NCI-H1417 treated with DMSO at 0.1 percent for 48 hours (cell line): Measurements from ENCODE around the gene YEATS2.
A peak's percentile ranks its signal among the peaks of the same experiment; 100 is the strongest.
"Not testable (repeated sequence)": the region's sequence is repeated elsewhere in the genome, so short reads cannot be mapped to it uniquely, and the experiment has no call there.

Experiments
- DNase-seq: peaks from one replicate; lab custom pipeline; 2025; lab: John Stamatoyannopoulos, UW

Gene YEATS2

GRCh38 chr3:183776451-183776850, 78.9 kb downstream of the YEATS2 start:
- DNase-seq = not testable (repeated sequence)

DNA sequence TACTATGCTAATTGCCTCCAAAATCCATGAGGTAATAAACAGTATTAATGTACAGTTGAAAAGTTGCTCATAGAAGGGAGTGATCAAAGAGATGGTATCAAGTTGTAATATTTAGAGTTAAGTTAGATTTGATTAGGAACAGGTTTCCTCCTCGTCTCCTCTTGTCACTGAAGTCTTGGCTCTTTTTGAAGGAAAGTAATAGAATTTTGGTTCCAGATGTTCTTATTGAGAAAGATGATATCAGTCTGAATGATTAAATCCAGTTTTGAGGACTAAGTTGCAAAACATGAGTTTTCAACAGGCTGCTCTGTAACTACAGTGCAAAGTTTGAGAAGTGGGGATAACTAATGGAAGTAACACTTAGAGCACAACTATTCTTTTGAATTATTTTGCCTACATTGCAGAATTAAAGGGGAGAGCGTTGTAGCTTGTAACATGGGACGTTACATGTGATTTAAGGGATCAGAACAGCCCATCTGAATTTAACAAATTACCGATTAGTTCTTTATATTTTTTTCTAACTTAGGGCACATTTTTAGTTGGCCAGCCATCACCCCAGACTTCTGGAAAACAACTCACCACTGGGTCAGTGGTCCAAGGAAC, 79.5 kb downstream of the YEATS2 start:
- no peak for DNase-seq

DNA sequence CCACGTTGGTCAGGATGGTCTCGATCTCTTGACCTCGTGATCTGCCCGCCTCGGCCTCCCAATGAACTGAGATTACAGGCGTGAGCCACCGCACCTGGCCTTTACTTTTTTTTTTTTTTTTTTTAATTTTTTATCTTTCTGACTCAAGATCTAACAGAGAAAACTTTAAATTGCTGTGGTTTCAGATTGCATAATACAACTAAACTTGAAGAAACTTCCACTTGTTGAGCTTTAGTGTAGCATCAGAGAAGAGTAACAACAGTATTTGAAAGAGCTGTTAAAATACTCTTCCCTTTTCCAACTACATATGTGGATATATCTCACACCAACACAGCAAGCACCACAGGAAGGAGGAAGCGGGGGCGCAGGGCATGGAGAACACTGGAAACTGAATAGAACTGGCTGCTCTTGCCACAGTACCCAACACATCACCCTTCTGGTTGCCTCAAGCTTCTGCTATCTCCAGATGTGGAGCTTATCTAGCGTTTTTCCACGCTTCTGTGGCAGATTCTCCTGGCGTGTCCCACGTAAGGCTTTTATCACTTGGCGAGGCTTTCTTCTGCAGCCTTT, 82.4 kb downstream of the YEATS2 start:
- no peak for DNase-seq

DNA sequence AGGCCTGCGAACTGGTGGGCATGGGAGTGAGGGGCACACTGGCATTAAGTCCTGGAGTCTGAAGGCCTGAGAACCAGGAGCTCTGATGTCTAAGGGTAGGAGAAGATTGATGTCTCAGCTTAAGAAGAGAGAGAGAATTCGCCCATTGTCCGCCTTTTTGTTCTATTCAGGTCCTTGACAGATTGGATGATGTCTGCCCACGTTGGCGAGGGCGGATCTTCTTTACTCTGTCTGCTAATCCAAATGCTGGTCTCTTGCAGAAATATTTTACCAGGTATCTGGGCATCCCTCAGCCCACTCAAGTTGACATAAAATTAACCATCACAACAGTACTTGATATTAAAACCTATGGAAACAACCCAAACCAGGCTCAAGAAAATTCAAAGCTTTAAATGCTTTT, 83.6 kb downstream of the YEATS2 start:
- DNase-seq = no peak

DNA sequence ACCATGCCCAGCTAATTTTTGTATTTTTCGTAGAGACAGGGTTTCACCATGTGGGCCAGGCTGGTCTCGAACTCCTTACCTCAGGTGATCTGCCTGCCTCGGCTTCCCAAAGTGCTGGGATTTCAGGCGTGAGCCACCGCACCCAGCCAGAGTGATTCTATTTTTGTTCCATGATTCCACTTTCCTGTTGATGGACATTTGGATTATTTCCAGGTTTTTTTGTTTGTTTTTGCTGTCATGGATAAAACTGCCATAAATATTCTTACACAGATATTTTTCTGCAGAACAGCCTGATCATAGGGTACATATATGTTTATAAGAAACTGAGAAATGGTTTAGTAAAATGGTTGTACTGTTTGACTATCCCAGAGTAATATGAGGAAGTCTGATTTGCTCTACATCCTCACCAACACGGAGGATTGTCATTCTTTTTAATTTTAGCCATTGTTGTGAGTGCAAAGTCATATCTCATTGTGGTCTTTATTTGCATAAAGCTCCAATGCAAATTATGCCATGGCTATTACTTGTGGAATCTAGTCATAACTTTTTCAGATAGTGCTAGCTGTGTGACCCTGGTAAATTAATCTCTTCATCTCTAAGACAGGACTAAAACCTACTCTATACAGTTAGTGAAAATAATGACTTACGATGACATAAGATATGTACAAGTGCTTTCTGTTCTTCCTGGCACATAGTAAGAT, 85.1 kb downstream of the YEATS2 start:
- no peak for DNase-seq

DNA sequence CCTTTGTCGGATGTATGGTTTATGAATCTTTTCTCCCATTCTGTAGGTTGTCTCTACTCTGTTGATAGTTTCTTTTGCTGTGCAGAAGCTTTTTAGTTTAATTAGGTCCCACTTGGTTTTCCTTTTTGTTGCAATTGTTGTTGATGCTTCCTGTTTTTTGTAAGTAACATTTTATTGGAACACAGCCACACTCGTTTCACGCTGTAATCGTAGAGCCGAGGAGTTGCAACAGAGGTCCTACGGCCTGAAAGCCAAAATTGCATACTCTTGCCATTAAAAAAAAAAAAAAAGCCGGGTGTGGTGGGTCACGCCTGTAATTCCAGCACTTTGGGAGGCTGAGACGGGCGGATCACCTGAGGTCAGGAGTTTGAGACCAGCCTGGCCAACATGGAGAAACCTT, 86.9 kb downstream of the YEATS2 start:
- not testable (repeated sequence) for DNase-seq

DNA sequence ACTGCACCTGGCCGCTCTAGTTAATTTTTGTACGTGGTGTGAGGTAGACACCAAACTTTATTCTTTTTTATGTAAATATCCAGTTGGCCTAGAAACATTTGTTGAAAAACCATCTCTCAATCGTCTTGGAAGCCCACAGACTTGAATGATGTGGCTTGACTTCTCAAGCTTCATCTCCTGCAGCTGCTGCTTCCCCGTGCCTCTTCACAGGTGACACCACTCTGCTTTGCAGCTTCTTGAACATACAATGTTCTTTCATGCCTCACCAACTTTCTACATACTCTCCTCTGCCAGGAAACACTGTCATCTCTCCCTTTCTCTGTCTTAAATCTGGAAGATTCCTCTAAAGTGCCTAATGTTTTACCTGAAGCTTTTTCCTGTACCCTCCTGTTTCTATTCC, 92.2 kb downstream of the YEATS2 start:
- no peak for DNase-seq

- DNase-seq = no peak
Observed at GRCh38 chr3:183790700-183791099, 93.1 kb downstream of the YEATS2 start.

DNA sequence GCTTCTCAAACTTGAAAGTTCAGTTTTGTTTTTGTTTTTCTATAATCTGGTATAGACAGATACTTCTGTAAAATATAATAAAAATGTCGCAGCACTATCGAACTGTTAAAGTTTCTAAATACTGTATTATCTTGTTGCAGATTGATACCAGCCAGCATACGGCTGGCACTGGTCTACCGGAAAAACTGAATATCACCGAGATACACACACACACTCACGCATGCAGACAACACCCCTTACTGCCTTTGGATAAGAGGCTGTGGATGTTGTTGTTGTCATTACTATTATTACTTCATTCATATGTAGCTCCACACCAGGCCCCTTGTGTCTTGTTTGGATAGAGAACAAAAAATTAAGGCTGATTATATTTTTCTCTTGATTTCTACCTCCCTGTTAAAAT, 95.4 kb downstream of the YEATS2 start:
- no peak for DNase-seq

DNA sequence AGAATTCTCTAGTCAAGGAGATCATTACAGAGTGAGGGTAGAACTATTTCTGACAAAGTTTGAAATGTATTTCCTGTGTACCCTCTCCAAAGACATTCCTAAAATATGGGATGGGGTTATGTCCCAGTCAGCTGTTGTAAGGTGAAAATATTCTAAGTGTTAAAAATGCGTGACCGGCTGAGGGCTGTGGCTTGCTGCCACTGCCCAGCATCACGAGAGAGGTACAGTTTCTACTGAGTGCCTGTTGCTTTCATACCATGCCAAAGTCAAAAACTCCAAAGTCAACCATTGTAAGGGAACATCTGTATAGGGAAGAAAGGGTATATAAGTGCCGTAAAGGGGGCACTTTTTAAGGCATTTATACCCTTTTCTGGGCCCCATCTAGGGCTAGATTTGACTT, 96.9 kb downstream of the YEATS2 start:
- no peak for DNase-seq

DNA sequence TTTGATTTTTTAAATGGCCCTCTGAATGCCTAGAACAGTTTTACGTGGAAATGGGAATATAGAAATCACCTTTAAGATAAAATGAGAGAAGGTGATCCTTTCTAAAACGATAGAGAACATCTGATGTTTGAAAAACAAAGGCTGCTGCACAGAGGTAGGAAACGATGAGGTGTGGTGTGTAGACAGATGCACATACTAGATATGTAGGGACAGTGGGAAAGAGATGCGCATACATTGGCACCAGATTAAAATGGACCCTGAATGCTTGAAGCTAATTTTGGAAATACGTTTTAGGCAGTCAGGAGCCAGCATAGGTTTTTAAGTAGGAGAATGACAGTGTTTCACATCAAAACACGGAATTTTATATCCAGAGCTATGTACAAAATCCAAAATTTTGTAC, 98.8 kb downstream of the YEATS2 start:
- DNase-seq = no peak

GRCh38 chr3:183797996-183798395, 100.4 kb downstream of the YEATS2 start:
- no peak for DNase-seq

DNA sequence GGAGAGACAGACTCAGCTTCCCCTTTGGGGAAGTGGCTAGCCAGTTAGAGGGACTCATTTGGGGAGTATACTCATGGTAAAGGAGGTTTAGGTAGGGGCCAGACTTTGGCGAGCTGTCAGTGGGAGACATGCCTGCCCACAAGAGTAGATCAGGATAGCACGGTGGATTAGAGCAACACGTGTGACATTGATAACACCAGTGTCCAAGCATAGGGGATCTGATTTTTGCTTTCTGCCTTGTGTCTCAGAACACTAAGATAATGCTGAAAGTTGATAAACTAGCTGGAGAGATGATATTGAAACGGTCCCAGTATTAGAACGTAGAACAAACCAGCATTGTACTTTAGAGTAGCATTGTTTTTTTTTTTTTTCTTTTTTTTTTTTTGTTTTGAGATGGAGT, 101.9 kb downstream of the YEATS2 start:
- no peak for DNase-seq

DNA sequence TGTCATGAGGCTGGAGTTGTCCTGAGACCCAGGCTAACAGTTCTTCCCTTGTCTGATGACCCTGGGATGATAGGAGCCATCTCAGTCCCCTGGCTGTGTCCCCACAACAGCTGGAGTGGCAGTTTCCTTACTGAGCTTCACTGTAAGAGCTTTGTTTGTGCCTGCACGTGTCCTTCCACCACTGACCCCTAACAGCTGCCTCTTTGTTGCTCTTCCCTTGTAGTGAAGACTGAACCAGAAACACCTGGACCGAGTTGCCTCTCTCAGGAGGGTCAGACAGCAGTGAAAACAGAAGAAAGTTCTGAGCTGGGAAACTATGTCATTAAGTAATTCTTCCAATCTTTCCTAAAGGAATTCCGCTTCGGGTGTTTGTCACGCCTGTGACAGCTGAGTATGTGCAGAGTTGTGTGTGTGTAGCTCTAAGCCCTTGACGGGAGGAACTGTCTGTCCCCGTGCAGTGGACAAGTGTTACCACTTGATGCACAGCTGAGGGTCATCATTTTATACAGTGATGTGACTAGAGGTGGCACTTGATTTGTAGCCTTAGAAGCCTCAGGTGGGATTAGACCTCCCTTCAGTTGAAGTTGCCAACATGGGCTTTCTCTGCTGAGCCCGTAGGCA, 102.8 kb downstream of the YEATS2 start:
- DNase-seq = no peak

- no peak for DNase-seq
Observed at GRCh38 chr3:183801601-183802000, 104.0 kb downstream of the YEATS2 start.

DNA sequence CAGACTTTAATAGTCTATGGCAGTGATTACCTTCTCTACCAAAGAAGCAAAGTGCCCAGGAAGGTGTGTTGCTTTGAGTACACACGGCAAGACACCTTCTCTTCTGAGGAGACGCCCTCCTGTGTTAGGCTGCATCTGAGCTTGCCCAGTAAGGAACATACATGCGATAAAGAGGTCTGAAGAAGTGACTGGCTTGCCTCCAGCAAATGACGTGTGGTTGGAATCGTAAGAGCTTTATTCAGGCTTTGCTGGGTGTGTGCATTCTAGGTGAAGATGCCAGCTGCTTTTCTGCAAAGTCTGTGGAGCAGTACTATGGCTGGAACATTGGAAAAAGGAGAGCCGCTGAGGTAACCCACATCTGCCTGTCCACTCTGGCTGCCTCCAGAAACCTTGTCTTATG, 105.4 kb downstream of the YEATS2 start:
- DNase-seq = no peak

DNA sequence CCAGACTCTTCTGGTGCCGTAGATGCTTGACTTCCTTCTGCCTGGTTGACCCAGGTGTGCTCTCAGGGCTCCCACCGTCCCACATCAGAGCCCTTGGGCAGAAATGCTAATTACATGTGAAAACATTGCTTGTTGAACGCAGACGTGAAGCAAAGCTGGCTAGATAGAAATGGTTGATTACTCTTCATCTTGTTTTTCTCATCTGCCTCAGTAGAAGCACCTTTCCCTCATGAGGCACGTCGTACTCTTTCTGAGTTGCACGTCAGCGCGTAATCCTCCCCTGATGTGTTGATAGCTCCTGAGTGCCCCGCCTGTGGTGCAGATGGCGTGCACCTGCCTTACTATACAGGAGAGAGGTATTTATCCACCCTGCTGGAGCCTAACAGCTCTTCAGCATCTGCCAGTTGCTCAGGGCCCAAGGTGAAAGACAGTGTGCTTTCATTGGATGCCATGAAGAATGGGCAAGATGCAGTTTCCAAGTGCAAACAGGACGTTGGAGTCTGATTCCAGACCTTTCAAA, 109.7 kb downstream of the YEATS2 start:
- peak; percentile 99 for DNase-seq

- no peak for DNase-seq
Observed at GRCh38 chr3:183807881-183808280, 110.3 kb downstream of the YEATS2 start.

DNA sequence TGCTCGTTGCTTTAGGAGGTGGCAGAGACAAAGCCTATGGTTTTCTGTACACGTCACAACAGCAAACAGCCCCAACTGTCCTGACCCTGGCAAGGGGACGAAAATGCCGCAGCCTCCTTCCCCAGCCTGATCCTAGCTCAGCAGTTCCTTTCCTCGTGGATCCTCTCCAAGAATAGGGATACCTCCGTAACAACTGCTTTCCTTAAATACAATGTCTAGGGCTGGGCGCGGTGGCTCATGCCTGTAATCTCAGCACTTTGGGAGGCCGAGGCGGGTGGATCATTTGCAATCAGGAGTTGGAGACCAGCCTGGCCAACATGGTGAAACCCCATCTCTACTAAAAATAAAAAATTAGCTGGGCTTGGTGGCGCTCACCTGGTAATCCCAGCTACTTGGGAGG, 110.8 kb downstream of the YEATS2 start:
- no peak for DNase-seq

DNA sequence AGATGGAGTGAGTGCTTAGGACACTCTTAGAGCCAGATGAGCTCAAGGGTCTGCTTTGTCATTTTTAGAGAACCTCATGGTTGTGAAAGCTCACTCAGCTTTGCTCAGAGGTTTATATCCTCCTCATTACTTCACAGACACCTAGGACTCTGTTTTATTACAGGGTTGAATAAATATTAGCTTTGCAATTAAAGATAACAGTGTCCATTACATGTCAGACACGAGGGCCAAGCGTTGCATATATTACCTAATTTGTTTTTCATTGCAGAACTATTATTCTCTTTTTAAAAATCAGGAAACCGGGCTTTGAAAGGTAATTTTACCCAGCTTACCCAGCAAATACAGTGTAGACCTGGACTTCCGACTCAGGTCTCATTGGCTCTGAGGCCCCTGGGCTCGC, 111.7 kb downstream of the YEATS2 start:
- DNase-seq = peak; percentile 83

DNA sequence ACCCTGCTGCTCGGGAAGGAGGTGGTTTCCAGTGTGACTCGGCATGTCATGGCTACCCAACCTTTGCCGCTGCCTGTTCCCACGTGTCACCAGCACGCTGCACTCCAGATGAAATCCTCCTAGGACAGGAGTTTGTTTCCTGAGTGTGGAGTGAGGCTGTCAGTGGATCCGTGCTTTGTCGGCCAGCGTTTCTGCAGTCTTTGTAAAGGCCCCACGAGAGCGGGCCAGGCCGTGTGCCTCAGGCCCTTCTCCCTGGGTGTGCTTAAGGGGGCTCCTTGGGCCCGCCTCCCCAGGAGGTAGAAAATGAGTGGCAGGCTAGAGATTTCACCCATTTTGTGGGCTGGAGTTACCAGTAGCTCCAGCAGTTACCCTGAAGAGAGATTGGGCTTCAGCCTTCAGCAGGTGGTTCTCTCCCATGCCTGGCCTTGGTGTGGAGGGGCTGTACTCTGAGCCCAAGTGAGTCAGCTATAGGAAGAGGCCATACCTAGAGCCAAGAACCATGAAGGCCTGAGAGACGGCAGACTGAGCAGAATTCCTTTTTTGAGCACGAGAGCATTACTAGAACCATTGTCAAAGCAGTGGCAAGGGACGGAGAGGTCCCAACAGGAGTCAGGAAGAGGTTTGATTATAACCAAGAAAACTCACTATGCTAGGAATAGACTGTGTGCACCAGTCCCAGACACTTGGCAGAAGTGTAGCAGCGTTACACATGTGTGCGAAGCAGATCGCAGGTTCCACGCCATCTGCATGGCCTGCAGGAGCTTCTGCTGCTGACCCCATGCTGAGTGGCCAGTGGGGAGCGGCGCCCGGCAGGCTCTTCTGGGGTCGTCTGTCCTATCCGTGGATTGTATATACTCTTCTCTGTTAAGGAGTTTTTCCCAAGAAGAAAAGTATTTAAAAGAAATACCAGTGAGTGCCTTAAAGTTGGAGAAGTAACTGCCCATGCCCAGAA, 113.3 kb downstream of the YEATS2 start:
- DNase-seq = no peak

DNA sequence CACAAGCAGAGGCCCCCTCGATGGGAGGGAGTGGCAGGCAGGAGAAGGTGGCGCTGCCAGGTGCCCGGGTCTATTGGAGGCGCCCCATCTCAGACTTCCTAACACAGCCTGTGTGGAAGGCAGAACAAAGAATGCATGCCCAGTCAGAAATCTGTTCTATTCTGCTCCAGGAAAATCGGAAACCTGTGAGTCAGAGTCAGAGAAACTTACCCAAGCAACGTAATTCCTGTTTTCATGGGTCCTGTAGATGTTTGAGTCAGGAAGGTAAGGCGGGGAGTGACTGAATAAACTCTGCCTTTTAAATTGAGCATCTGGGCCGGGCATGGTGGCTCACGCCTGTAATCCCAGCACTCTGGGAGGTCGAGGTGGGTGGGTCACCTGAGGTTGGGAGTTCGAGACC, 114.0 kb downstream of the YEATS2 start:
- no peak for DNase-seq
